UCSD-AML1 (cell line): ENCODE data around the gene MSLN.
"Not testable (repeated sequence)": the region's sequence is repeated elsewhere in the genome, so short reads cannot be mapped to it uniquely, and the experiment has no call there.

ENCODE experiments used
- DNase-seq: peaks from one replicate; lab custom pipeline; 2025; ENCODE audit not compliant: unreplicated experiment; lab: John Stamatoyannopoulos, UW

The MSLN gene

GRCh38 chr16:754121-754607 lies 6.4 kb upstream of the MSLN start:
- not testable (repeated sequence) for DNase-seq

- peak; percentile 49 for DNase-seq
Observed at GRCh38 chr16:754656-755055, 5.9 kb upstream of the MSLN start.

- DNase-seq: no peak
Observed at GRCh38 chr16:756428-756827, 4.1 kb upstream of the MSLN start.

- no peak for DNase-seq
Observed at GRCh38 chr16:759110-759910, 1.2 kb upstream of the MSLN start.

- DNase-seq: no peak
Observed at GRCh38 chr16:760065-760464, 469 bp upstream of the MSLN start.

- DNase-seq: no peak
Observed at GRCh38 chr16:761625-762513, 1.3 kb downstream of the MSLN start.

- no peak for DNase-seq
Observed at GRCh38 chr16:762595-763268, 2.2 kb downstream of the MSLN start.

GRCh38 chr16:763369-764183 lies 3.0 kb downstream of the MSLN start:
- no peak for DNase-seq

- DNase-seq: no peak
Observed at GRCh38 chr16:764184-764750, 3.7 kb downstream of the MSLN start.

- no peak for DNase-seq
Observed at GRCh38 chr16:764848-765487, 4.4 kb downstream of the MSLN start.

- no peak for DNase-seq
Observed at GRCh38 chr16:765488-765865, 4.9 kb downstream of the MSLN start.

- DNase-seq: no peak
Observed at GRCh38 chr16:766008-766819, 5.7 kb downstream of the MSLN start.

- DNase-seq: no peak
Observed at GRCh38 chr16:766820-767640, 6.5 kb downstream of the MSLN start.

GRCh38 chr16:767743-768235 lies 7.3 kb downstream of the MSLN start:
- DNase-seq: no peak

GRCh38 chr16:768428-768827 lies 7.9 kb downstream of the MSLN start:
- DNase-seq: no peak

- no peak for DNase-seq
Observed at GRCh38 chr16:769184-769784, 8.8 kb downstream of the MSLN start.

GRCh38 chr16:769934-770333 lies 9.4 kb downstream of the MSLN start:
- DNase-seq: no peak

GRCh38 chr16:770411-770810 lies 9.9 kb downstream of the MSLN start:
- DNase-seq: no peak
